Transverse colon (tissue), 4 donors: ENCODE data around the gene GASK1A. TPM values are rescaled to one million over a fixed set of nuclear protein-coding genes. Genes with fewer than 3 reads are reported as not detected.

Experiments
- DNase-seq: peaks from one replicate; pipeline ENCODE4 v3.0.0-alpha.2; 2019
- H3K27ac ChIP-seq, 4 donors: fragments of 200-600 bp; sonication (generic); 2 replicates each; pipeline ENCODE4 v1.5.1; 2016 to 2018; ENCODE audit warnings: inconsistent platforms in 4 of 4
- H3K27me3 ChIP-seq: fragments of 200-600 bp; sonication (generic); 2 replicates; pipeline ENCODE4 v1.5.1; 2017; ENCODE audit warnings: inconsistent platforms
- H3K36me3 ChIP-seq, 4 donors: fragments of 200-600 bp; sonication (generic); 2 replicates each; pipeline ENCODE4 v1.5.1; 2017 to 2019; ENCODE audit warnings: inconsistent platforms in 4 of 4
- H3K4me1 ChIP-seq, 4 donors: fragments of 200-600 bp; sonication (generic); 2 replicates each; pipeline ENCODE4 v1.5.1; 2017 to 2020; ENCODE audit warnings: inconsistent platforms in 4 of 4
- H3K4me3 ChIP-seq, 4 donors: fragments of 200-600 bp; sonication (generic); 1 replicate in 1 of 4; 2 replicates in 3 of 4; pipeline versions ENCODE4 v1.5.1 to v1.6.1; 2017 to 2019; ENCODE audit warnings: inconsistent platforms in 4 of 4
- H3K9me3 ChIP-seq, 2 donors: fragments of 200-600 bp; sonication (generic); 2 replicates each; pipeline ENCODE4 v1.5.1; 2017 to 2019; ENCODE audit warnings: inconsistent platforms in 2 of 2
- CTCF ChIP-seq, 5 experiments: fragments of 200-600 bp in 3 of 5; fragments of 450-650 bp in 2 of 5; sonication (generic) in 3 of 5; IDR thresholded peaks; 1 replicate in 2 of 5; 2 replicates in 3 of 5; pipeline ENCODE4 v1.5.1; 2016 to 2017; ENCODE audit warnings: antibody characterized with exemption in 5 of 5, inconsistent platforms in 3 of 5, mild to moderate bottlenecking in 2 of 5, moderate library complexity in 1 of 5
- EP300 ChIP-seq: sonication (generic); formaldehyde crosslinking; IDR thresholded peaks from one replicate; pipeline ENCODE4 v1.6.1; 2017; ENCODE audit warnings: antibody characterized with exemption, low read depth
- POLR2A ChIP-seq: fragments of 450-650 bp; IDR thresholded peaks from one replicate; pipeline ENCODE4 v1.6.1; 2016; ENCODE audit warnings: antibody characterized with exemption, mild to moderate bottlenecking, moderate library complexity
- POLR2AphosphoS5 ChIP-seq, 3 donors: sonication (generic); formaldehyde crosslinking; IDR thresholded peaks; one replicate each; pipeline ENCODE4 v1.6.1; 2016; ENCODE audit warnings: antibody characterized with exemption in 3 of 3
- WGBS, 2 donors: methylation state at CpG; one replicate each; pipeline ENCODE4 v1.1.5; 2018; ENCODE audit warnings: low coverage in 1 of 2; 5-methylcytosine and 5-hydroxymethylcytosine counted together
- in situ Hi-C, 4 donors: fragments of 200-750 bp; cut with MboI; loops; one replicate each; pipeline versions ENCODE4 v1.15.0 to v1.15.1; 2017; ENCODE audit warnings: low sequenced_read_pairs in 3 of 4, low pct_ligation_motif_present in 1 of 4, low pct_unique_long_range_greater_than_20kb in 1 of 4
- intact Hi-C: fragments of 100-400 bp; cut with DNase I; formaldehyde crosslinking; loops from one replicate; pipeline ENCODE4 v1.15.1; 2023; ENCODE audit warnings: low total_unique reads
- total RNA-seq, 4 donors: library from RNA; depleted of rRNA; stranded (reverse); fragments of >200 nt; gene quantifications; one replicate each; pipeline ENCODE4 v1.1.0, GENCODE V29; 2016

Gene GASK1A
- total RNA-seq, 4 donors from 2014 or later = 0.75 to 5.9 (median 3.6) TPM

DNA sequence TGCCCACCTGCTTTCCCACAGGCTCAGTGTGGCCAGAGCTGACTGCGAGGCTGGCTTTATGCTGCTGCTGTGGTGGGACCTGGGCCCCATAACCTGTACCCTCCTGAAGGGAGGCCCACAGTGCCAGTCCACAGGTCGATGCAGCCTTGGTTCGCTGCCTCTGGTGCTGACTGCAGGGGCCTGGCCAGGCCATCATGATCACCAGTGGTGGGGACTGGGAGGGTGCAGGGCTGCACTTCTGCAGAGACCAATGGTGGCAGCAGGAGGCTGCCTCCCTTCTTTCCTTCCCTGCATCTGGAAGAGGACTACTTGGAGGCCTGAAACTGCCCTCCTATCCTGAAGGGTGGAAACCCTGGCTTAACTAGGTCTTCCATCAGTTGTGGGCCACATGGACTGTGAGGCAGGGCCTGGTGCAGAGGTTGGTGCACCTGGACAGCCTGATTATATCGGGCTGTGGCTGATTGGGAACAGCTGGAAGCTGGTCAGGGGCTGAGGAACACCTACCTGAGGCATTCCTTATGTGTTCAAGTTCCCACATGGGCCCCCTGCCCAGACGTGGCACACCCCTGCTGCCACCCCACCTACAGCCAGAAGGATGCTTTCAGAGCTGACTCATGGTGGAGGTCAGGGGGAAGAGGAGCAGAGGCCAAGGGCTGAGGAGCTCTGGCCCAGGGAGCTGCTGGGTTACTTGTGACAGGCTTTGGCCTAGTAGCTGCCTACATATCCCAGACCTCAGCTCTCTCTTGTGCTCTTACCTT is 97.0 kb downstream of the GASK1A start:
- 78 to 100% methylated on average over 1 to 5 of the region's 5 CpGs for WGBS, 2 donors
- no peaks in the 10 kb centered on the region for H3K27me3 ChIP-seq
- H3K4me1 ChIP-seq = no peaks in the 10 kb centered on the region
- no peak for DNase-seq
- no peak overlapping the region for H3K4me3 ChIP-seq
- in situ Hi-C loops (no loop called here), intact Hi-C loops (no loop called here)
- H3K9me3 ChIP-seq = no peaks in the 10 kb centered on the region
- no peaks in the 10 kb centered on the region for H3K36me3 ChIP-seq
- no peak overlapping the region for H3K27ac ChIP-seq
- TF ChIP-seq EP300 = no peak

- TF ChIP-seq EP300 = no peak
- no peak for TF ChIP-seq CTCF (IDR thresholded peaks at IDR 0.05)
- TF ChIP-seq POLR2A = no peak
- no peak for TF ChIP-seq POLR2AphosphoS5 (IDR thresholded peaks at IDR 0.05)
- no peak overlapping the region for H3K4me3 ChIP-seq
- no peak for DNase-seq
- in situ Hi-C loops = no loop called here
- H3K27me3 ChIP-seq = no peaks in the 10 kb centered on the region
- no peaks in the 10 kb centered on the region for H3K36me3 ChIP-seq
- H3K4me1 ChIP-seq = no peaks in the 10 kb centered on the region
- intact Hi-C loops = no loop called here
- 79 to 89% methylated on average over 3 to 4 of the region's 4 CpGs for WGBS, 2 donors
- no peaks in the 10 kb centered on the region for H3K9me3 ChIP-seq
- no peak overlapping the region for H3K27ac ChIP-seq
These were observed 97.7 kb downstream of the GASK1A start for GRCh38 chr3:43076857-43077256.

GRCh38 chr3:43077261-43077660 is 98.2 kb downstream of the GASK1A start:
- in situ Hi-C loops = no loop called here

DNA sequence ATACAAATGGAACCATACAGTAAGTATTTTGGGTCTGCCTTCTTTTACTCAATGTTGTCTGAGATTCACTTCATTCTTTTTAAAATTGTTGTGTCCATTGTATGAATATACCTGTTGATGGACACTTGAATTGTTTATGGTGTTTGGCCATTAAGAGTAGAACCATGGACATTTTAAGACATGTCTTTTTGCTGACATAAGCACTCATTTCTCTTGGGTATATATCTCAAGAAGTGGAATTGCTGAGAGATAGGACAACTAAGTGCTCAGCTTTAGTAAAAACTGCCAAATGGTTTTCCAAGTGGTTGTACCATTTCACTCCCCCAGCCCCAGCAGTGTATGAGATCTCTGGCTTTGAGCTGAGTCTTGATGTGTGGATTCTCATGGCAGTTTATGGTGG is 98.6 kb downstream of the GASK1A start:
- H3K27ac ChIP-seq = no peak overlapping the region
- intact Hi-C loops = no loop called here
- H3K36me3 ChIP-seq = no peaks in the 10 kb centered on the region
- H3K4me1 ChIP-seq = no peaks in the 10 kb centered on the region
- no peaks in the 10 kb centered on the region for H3K9me3 ChIP-seq
- TF ChIP-seq CTCF (IDR thresholded peaks at IDR 0.05) (no peak), POLR2AphosphoS5 (IDR thresholded peaks at IDR 0.05) (no peak), POLR2A (no peak), EP300 (no peak)
- no peak for DNase-seq
- in situ Hi-C loops = no loop called here
- H3K27me3 ChIP-seq = no peaks in the 10 kb centered on the region
- no peak overlapping the region for H3K4me3 ChIP-seq

More at GRCh38 chr3:43077261-43077660, 98.2 kb downstream of the GASK1A start:
- no peaks in the 10 kb centered on the region for H3K36me3 ChIP-seq
- H3K4me1 ChIP-seq = no peaks in the 10 kb centered on the region
- no peak overlapping the region for H3K27ac ChIP-seq
- TF ChIP-seq POLR2A = no peak
- no peak for TF ChIP-seq CTCF (IDR thresholded peaks at IDR 0.05)
- no peak for TF ChIP-seq EP300
- no peak for TF ChIP-seq POLR2AphosphoS5 (IDR thresholded peaks at IDR 0.05)
- no peaks in the 10 kb centered on the region for H3K27me3 ChIP-seq
- 94 to 100% methylated on average over 1 to 6 of the region's 6 CpGs for WGBS, 2 donors
- no peaks in the 10 kb centered on the region for H3K9me3 ChIP-seq
- intact Hi-C loops = no loop called here
- H3K4me3 ChIP-seq = no peak overlapping the region
- DNase-seq = no peak
